HT1080 (cell line): ENCODE data around the gene FER. TPM values are rescaled to one million over a fixed set of nuclear protein-coding genes. Genes with fewer than 3 reads are reported as not detected.
"Not testable (repeated sequence)": the region's sequence is repeated elsewhere in the genome, so short reads cannot be mapped to it uniquely, and the experiment has no call there.

Experiments used
- DNase-seq: peaks from one replicate; pipeline ENCODE4 v3.0.0-alpha.2; 2015; ENCODE audit warnings: low read depth
- total RNA-seq: library from RNA; depleted of rRNA; stranded (reverse); fragments of >200 nt; shearing (Covaris generic); gene quantifications from 2 replicates; pipeline ENCODE4 v1.2.3, GENCODE V29; 2014

Gene FER
- total RNA-seq, 1 experiment from 2014 or later = 25.2 TPM

DNA sequence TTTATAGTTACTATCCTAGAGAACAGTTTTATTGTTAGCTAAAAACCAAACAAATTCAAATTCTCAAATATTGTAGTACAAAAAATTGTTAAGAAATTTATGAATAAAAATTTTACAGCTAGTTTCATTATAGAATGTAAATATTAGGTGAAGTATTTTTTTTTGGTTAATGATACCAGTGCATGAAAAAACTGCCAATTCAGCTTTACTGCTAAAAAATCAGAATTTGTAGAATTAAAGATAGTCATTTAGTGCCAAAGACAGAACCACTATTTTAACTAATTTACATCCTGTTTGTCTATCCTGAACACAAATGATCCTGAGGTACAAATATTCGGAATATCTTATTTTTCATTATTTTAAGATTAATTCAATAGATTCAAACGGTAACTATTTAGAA lies 202.6 kb downstream of the FER start:
- DNase-seq = no peak

GRCh38 chr5:108953940-108954339 lies 206.2 kb downstream of the FER start:
- DNase-seq = no peak

- DNase-seq = no peak
Measured at GRCh38 chr5:108957333-108957732, 209.6 kb downstream of the FER start.

DNA sequence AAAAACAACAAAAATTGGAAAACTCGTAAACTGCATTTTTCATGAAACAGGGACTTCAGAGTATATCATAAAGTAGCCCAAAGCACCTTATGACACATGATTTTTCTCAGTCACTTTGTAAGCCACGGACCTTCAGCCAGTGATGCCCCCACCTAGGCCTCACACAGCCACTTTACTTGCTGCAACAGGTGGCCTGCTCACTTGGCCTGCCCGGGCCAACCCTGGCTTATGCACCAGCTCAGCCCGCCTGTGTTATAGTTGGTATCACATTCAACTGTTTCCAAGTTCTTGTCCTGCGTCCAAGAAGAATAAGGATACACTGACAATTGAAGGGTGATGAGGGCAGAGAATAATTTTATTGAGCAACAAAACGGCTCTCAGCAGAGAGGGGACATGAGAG lies 219.2 kb downstream of the FER start:
- no peak for DNase-seq

DNA sequence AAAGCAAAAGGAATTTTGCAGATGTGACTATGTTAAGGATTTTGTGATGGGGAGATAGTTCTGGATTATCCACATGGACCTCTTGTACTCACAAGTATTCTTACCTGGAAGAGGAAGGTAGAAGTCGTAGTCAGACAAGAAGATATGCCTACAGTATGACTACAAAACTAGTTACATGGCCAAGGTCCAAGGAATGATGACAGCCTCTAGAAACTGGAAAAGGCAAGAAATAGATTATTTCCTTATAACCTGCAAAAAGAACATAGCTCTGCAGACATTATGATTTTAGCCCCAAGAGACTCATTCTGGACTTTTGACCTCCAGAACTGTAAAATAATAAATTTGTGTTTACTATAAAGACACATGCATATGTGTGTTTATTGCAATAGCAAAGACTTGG lies 226.9 kb downstream of the FER start:
- no peak for DNase-seq

GRCh38 chr5:108975697-108976096 lies 228.0 kb downstream of the FER start:
- DNase-seq = no peak

DNA sequence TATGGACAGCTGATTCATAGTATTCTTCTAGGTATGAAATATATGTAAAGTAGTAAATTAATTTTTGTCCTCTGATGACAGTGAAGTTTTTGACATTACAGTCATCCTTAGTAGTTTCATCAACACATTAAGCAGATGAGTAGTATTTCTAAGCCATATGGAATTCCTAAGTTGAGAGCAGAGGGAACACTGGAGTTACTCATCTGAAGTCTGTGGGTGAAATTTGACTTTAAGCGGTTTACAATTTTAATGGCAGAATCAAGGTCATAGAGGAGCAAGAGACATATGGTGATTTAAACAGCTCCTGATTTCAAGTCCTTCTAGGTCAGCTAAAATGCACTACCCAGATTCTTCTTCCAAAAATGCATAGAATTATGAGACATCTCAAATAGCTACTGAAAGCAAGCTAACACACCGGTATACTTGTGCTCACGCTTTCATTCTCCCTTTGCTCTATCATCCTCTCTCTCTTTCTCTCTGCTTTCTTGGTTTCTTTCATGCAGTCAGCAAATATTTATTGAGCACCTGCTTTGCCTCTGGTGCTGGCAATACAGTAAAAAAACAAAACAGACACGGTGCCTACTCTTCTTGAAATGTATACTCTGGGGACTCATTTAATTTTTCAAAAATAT lies 235.9 kb downstream of the FER start:
- no peak for DNase-seq

- DNase-seq = no peak
Measured at GRCh38 chr5:108989761-108990392, 242.2 kb downstream of the FER start.

DNA sequence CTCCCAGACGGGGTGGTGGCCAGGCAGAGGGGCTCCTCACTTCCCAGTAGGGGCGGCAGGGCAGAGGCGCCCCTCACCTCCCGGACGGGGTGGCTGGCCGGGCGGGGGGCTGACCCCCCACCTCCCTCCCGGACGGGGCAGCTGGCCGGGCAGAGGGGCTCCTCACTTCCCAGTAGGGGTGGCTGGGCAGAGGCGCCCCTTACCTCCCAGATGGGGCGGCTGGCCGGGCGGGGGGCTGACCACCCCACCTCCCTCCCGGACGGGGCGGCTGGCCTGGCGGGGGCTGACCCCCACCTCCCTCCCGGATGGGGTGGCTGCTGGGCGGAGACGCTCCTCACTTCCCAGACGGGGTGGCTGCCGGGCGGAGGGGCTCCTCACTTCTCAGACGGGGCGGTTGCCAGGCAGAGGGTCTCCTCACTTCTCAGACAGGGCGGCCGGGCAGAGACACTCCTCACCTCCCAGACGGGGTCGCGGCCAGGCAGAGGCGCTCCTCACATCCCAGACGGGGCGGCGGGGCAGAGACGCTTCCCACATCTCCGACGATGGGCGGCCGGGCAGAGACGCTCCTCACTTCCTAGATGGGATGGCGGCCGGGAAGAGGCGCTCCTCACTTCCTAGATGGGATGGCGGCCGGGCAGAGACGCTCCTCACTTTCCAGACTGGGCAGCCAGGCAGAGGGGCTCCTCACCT lies 244.8 kb downstream of the FER start:
- not testable (repeated sequence) for DNase-seq

DNA sequence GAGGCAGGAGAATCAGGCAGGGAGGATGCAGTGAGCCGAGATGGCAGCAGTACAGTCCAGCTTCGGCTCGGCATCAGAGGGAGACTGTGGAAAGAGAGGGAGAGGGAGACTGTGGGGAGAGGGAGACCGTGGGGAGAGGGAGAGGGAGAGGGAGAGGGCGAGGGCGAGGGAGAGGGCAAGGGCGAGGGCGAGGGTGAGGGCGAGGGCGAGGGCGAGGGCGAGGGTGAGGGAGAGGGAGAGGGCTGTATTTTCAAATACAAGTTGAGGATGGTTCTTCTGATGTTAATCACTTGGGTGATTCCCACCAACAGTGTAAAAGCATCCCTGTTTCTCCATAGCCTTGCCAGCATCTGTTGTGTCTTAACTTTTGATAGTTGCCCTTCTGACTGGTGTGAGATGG lies 245.7 kb downstream of the FER start:
- DNase-seq = not testable (repeated sequence)

- no peak for DNase-seq
Measured at GRCh38 chr5:108997720-108998119, 250.0 kb downstream of the FER start.

DNA sequence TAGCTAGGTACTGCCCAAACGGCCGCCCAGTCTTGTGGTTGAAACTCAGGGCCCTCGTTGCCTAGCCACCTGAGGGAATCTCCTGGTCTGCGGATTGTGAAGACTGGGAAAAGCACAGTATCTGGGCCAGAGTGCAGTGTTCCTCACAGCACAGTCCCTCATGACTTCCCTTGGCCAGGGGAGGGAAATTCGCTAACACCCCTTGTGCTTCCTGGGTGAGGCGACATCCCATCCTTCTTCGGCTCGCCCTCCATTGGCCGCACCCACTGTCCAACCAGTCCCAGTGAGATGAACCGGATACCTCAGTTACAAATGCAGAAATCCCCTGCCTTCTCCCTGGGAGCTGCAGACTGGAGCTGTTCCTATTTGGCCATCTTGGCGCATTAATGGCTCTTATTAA lies 250.5 kb downstream of the FER start:
- no peak for DNase-seq

DNA sequence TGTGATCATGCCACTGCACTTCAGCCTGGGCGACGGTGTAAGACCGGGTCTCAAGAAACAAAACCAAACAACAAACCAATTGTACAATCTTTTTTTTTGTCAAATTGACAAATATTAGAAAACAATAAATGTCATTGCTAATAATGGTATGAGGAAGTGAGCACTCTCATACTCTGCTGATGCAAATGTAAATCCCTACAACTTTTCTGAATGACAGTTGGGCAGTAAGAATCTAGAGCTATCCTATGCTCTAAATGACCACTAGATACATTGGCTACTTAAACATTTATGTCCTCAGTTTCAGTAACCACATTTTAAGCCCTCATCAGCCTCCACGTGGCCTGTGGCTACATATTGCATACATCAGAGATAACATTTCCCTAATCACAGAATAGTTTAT lies 256.2 kb downstream of the FER start:
- DNase-seq = no peak

DNA sequence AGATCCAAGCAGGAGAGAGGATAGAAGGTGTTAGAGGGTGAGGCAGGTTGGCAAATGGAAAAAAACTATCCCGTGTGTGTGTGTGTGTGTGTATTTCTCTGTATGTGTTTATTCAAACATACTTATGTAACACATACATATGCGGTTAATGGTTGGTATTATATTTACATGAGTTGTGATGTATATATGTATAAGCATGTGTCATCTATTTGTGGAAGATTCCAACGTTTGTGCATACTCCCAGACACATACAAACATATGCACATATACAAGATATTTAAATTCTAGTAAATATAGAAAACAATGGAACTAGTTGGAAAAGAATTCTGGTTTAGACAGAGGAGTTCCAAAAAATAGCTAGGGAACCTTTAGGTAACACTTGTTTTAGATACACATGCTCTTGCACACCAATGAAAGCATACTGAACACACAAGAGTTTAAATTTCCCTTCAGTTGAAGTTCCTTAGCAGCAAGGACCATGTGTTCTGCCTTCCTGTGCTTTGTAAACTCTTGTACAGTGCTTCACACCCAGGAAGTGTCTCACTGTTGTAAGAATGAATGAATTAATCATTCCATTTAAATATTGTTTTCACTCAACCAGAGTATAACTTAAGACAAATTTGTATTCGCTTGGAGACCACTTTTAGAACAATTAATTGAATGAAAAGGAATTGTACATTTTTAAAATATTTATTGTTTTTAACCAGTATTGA lies 257.8 kb downstream of the FER start:
- DNase-seq = peak; percentile 14

- no peak for DNase-seq
Measured at GRCh38 chr5:109006129-109006528, 258.4 kb downstream of the FER start.

- DNase-seq = no peak
Measured at GRCh38 chr5:109016300-109016699, 268.6 kb downstream of the FER start.

- peak; percentile 5 for DNase-seq
Measured at GRCh38 chr5:109022056-109022455, 274.4 kb downstream of the FER start.

GRCh38 chr5:109025729-109026128 lies 278.0 kb downstream of the FER start:
- DNase-seq = not testable (repeated sequence)

GRCh38 chr5:109027983-109028607 lies 280.4 kb downstream of the FER start:
- no peak for DNase-seq

DNA sequence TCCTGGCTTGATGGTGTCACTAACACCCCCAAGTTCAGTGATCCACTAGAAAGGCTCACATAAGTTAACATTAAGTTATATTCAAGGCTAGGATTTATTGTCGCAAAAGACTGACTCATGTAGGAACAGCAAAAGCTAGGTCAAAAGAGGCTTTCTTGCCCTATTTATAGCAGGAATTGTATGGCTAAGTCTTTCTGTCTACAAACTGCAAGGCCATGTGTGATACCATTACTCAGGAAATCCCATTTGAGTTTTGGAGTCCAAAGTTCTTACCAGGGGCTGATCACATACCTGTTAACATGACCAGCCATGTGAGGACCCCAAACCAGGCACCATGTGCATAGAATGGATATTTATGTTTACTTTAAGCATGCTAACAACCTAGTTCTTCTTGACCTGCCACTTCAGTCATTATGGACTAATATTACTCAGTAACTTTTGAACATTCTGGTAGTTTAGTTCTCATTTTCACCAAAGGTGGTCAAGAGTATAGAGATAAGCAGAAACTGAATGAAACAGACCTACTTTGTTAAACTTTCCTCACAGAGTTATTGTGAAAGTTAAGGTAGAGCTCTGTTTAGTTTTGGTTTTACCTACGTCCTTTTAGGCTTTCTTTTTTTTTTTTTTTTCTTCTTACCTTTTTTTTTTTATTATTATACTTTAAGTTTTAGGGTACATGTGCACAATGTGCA lies 281.1 kb downstream of the FER start:
- no peak for DNase-seq

DNA sequence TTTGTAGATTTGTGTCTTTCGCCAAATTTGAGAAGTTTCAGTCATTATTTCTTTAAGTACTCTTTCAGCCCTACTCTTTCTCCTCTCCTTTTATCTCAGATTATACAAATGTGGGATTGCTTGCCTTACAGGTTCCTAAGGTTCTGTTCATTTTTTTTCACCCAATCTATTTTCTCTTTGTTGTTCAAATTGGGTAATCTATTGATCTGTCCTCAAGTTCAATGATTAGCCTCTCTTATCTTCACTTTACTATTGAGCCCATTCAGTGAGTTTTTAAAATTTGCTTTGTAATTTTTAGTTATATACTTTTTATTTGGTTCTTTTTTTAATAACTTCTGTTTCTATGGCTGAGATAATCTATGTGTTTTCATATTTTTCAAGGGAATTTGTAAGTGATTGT lies 282.1 kb downstream of the FER start:
- no peak for DNase-seq
